ENCODE data around the gene ADAMTS2. TPM values are rescaled to one million over a fixed set of nuclear protein-coding genes. Genes with fewer than 3 reads are reported as not detected.

The ADAMTS2 gene
- total RNA-seq, 1 experiment from 2014 or later, result not detected

DNA sequence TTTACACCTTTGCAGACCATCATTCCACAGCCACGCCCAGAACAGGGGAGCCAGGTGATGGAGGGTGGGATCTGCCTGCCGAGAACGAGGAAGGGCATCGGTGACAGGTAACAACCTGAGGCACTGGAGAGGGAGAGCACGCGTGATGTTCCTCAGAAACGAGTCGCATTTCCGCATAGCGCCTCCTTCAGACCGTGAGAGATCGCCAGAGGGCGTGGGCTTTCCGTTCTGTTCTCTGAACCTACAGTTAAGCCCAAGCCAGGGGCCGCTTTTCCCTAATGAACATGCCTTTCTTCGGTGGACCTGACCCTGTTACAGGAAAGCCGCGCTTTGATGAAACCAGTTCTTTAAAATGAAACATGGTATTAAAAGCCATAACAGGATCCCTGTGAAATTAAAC, 17.1 kb upstream of the ADAMTS2 start:
- Histone ChIP-seq H3F3A (ENCODE audit: low read length, unreplicated experiment) (no peaks in the 10 kb centered on the region), H3K36me3 (ENCODE audit: low read depth, low read length) (no peaks in the 10 kb centered on the region), H3K27ac (ENCODE audit: low read length) (no peak overlapping the region), H4K20me1 (ENCODE audit: low read length) (no peaks in the 10 kb centered on the region), H3K4me2 (ENCODE audit: low read length) (no peak overlapping the region), H3K4me1 (ENCODE audit: insufficient read depth, low read length) (no peaks in the 10 kb centered on the region), H3K27me3 (ENCODE audit: low read length) (no peaks in the 10 kb centered on the region; the same call in 1 of the 2 replicates), H3K4me3 (ENCODE audit: low read length) (no peak overlapping the region), H3K79me2 (ENCODE audit: low read length) (no peaks in the 10 kb centered on the region), H3K9me2 (replicated peaks; ENCODE audit: low read length) (no peaks in the 10 kb centered on the region), H2AFZ (ENCODE audit: low read length) (no peak overlapping the region), H3K9me3 (ENCODE audit: low read length) (no peaks in the 10 kb centered on the region), H3K9ac (ENCODE audit: low read length) (no peak overlapping the region)
- DNase-seq (no peak), ATAC-seq (no peak)
- POLR2A ChIA-PET (ENCODE audit: unreplicated experiment), result no interaction called here
- CTCF ChIA-PET, result no interaction called here
- intact Hi-C loops (cut with micrococcal nuclease), result no loop called here
- TF ChIP-seq EZH2phosphoT487 (IDR thresholded peaks at IDR 0.05; ENCODE audit: borderline replicate concordance, low read length), result no peak
- TF ChIP-seq, protein P1, sequence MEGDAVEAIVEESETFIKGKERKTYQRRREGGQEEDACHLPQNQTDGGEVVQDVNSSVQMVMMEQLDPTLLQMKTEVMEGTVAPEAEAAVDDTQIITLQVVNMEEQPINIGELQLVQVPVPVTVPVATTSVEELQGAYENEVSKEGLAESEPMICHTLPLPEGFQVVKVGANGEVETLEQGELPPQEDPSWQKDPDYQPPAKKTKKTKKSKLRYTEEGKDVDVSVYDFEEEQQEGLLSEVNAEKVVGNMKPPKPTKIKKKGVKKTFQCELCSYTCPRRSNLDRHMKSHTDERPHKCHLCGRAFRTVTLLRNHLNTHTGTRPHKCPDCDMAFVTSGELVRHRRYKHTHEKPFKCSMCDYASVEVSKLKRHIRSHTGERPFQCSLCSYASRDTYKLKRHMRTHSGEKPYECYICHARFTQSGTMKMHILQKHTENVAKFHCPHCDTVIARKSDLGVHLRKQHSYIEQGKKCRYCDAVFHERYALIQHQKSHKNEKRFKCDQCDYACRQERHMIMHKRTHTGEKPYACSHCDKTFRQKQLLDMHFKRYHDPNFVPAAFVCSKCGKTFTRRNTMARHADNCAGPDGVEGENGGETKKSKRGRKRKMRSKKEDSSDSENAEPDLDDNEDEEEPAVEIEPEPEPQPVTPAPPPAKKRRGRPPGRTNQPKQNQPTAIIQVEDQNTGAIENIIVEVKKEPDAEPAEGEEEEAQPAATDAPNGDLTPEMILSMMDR (conservative IDR thresholded peaks at IDR 0.05; ENCODE audit: low read depth, low read length), result no peak
- TF ChIP-seq EZH2 (IDR thresholded peaks at IDR 0.05; ENCODE audit: low read length, unreplicated experiment), result no peak
- BruUV-seq (replicated peaks), result no TSS peak

DNA sequence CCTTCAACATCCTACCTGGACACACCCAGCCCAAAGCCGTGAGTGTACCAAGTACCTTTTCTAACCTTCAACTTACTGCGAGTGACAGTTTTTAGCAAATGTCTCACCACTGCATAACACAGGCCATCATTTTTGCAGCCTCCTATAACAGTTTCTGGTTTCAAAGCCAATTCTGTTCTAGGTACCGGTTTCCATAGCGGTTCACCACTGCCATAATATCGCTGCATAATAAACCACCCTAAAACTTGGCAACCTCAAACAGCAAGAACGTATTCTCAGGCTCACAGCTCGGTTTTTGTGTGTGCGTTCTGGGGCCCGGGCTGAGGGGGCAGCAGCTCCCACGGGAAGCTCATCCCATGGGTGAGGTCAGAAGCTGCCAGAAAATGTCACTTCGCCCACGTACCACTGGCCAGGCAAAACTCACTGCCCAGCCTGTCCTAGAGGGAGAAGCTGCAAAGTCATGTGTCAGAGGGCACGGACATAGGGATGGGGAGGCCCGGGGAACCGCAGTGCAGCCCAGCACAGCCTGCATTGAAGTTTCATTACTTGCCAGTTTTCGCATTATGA, 15.9 kb upstream of the ADAMTS2 start:
- no peak overlapping the region for H3K4me2 ChIP-seq (ENCODE audit: low read length)
- H3K4me3 ChIP-seq (ENCODE audit: low read length), result no peak overlapping the region
- no peaks in the 10 kb centered on the region for H3K4me1 ChIP-seq (ENCODE audit: insufficient read depth, low read length)
- H3K9ac ChIP-seq (ENCODE audit: low read length), result no peak overlapping the region
- no peak overlapping the region for H2AFZ ChIP-seq (ENCODE audit: low read length)
- H3K9me2 ChIP-seq (replicated peaks; ENCODE audit: low read length), result no peaks in the 10 kb centered on the region
- intact Hi-C loops (cut with micrococcal nuclease), result no loop called here
- TF ChIP-seq, protein P1 (conservative IDR thresholded peaks at IDR 0.05; ENCODE audit: low read depth, low read length), result no peak
- TF ChIP-seq EZH2phosphoT487 (IDR thresholded peaks at IDR 0.05; ENCODE audit: borderline replicate concordance, low read length) (no peak), EZH2 (IDR thresholded peaks at IDR 0.05; ENCODE audit: low read length, unreplicated experiment) (no peak)
- H4K20me1 ChIP-seq (ENCODE audit: low read length), result no peaks in the 10 kb centered on the region
- ATAC-seq (no peak), DNase-seq (peak; percentile 19)
- no TSS peak for BruUV-seq (replicated peaks)
- H3F3A ChIP-seq (ENCODE audit: low read length, unreplicated experiment), result no peaks in the 10 kb centered on the region
- H3K9me3 ChIP-seq (ENCODE audit: low read length), result no peaks in the 10 kb centered on the region
- no peaks in the 10 kb centered on the region for H3K79me2 ChIP-seq (ENCODE audit: low read length)
- no peaks in the 10 kb centered on the region for H3K27me3 ChIP-seq (ENCODE audit: low read length)
- H3K27ac ChIP-seq (ENCODE audit: low read length), result no peak overlapping the region
- ChIA-PET POLR2A (ENCODE audit: unreplicated experiment) (no interaction called here), CTCF (no interaction called here)
- H3K36me3 ChIP-seq (ENCODE audit: low read depth, low read length), result no peaks in the 10 kb centered on the region

DNA sequence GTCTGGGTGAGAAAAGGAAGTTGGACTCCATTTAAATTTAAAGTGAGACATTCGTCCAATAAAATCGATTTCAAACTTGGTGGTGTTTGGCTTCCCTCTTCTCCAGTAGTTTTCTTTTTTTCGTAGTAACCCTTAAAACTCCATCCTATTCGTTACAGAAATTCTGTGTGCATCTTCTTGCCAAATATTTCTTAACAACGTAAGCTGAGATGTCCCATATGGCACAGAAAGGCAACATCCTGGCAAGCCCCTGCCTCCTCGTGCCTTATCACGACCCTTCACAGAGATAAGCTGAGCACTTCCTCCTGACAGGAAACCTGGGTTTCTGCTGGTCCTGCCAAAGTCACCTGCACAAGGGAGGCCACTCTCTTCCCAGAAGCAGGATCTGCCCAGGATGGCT, 11.8 kb upstream of the ADAMTS2 start:
- Histone ChIP-seq H3K27ac (ENCODE audit: low read length) (no peak overlapping the region), H3K36me3 (ENCODE audit: low read depth, low read length) (no peaks in the 10 kb centered on the region), H2AFZ (ENCODE audit: low read length) (no peak overlapping the region), H3K9me2 (replicated peaks; ENCODE audit: low read length) (no peaks in the 10 kb centered on the region), H3K9me3 (ENCODE audit: low read length) (no peaks in the 10 kb centered on the region), H3K9ac (ENCODE audit: low read length) (no peak overlapping the region), H3F3A (ENCODE audit: low read length, unreplicated experiment) (no peaks in the 10 kb centered on the region), H3K79me2 (ENCODE audit: low read length) (no peaks in the 10 kb centered on the region), H3K4me1 (ENCODE audit: insufficient read depth, low read length) (no peaks in the 10 kb centered on the region), H3K27me3 (ENCODE audit: low read length) (peaks cover 4% of the 10 kb centered on the region; the same call in 1 of the 2 replicates), H4K20me1 (ENCODE audit: low read length) (no peaks in the 10 kb centered on the region), H3K4me2 (ENCODE audit: low read length) (no peak overlapping the region), H3K4me3 (ENCODE audit: low read length) (no peak overlapping the region)
- no TSS peak for BruUV-seq (replicated peaks)
- intact Hi-C loops (cut with micrococcal nuclease), result no loop called here
- ChIA-PET POLR2A (ENCODE audit: unreplicated experiment) (no interaction called here), CTCF (no interaction called here)
- TF ChIP-seq EZH2phosphoT487 (IDR thresholded peaks at IDR 0.05; ENCODE audit: borderline replicate concordance, low read length), result no peak
- no peak for TF ChIP-seq EZH2 (IDR thresholded peaks at IDR 0.05; ENCODE audit: low read length, unreplicated experiment)
- TF ChIP-seq, protein P1 (conservative IDR thresholded peaks at IDR 0.05; ENCODE audit: low read depth, low read length), result no peak
- ATAC-seq, result no peak
- no peak for DNase-seq
